ENCODE measurements around the gene C1QA. TPM values are rescaled to one million over a fixed set of nuclear protein-coding genes. Genes with fewer than 3 reads are reported as not detected.

Gene C1QA
- polyA plus RNA-seq, 2 of the 4 experiments (the other 2 are of a cell fraction): not detected

DNA sequence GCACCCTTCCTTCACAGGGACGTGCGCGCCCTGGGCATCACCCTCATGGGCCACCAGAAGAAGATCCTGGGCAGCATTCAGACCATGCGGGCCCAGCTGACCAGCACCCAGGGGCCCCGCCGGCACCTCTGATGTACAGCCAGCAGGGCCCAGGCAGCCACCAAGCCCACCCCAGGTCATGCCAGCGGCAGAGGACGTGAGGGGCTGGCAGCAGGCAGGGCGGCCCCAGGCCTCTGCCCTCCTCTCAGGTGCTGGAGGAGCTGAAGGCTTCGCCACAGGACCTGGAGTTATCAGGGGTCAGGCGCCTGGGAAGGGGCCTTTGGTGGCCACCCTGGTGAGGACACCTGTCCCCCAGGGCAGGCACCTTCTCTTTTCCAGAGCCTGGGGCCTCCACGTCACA, 34.8 kb upstream of the C1QA start (continued):
- TF ChIP-seq, protein P1, sequence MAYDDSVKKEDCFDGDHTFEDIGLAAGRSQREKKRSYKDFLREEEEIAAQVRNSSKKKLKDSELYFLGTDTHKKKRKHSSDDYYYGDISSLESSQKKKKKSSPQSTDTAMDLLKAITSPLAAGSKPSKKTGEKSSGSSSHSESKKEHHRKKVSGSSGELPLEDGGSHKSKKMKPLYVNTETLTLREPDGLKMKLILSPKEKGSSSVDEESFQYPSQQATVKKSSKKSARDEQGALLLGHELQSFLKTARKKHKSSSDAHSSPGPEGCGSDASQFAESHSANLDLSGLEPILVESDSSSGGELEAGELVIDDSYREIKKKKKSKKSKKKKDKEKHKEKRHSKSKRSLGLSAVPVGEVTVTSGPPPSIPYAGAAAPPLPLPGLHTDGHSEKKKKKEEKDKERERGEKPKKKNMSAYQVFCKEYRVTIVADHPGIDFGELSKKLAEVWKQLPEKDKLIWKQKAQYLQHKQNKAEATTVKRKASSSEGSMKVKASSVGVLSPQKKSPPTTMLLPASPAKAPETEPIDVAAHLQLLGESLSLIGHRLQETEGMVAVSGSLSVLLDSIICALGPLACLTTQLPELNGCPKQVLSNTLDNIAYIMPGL (CRISPR knock-in tag; IDR thresholded peaks at IDR 0.05; ENCODE audit: borderline replicate concordance): no peak
- TF ChIP-seq CBX8 (IDR thresholded peaks at IDR 0.05) (no peak), HEYL (CRISPR knock-in tag; IDR thresholded peaks at IDR 0.05) (no peak)
- TF ChIP-seq, protein P2, sequence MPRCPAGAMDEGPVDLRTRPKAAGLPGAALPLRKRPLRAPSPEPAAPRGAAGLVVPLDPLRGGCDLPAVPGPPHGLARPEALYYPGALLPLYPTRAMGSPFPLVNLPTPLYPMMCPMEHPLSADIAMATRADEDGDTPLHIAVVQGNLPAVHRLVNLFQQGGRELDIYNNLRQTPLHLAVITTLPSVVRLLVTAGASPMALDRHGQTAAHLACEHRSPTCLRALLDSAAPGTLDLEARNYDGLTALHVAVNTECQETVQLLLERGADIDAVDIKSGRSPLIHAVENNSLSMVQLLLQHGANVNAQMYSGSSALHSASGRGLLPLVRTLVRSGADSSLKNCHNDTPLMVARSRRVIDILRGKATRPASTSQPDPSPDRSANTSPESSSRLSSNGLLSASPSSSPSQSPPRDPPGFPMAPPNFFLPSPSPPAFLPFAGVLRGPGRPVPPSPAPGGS (IDR thresholded peaks at IDR 0.05): no peak

DNA sequence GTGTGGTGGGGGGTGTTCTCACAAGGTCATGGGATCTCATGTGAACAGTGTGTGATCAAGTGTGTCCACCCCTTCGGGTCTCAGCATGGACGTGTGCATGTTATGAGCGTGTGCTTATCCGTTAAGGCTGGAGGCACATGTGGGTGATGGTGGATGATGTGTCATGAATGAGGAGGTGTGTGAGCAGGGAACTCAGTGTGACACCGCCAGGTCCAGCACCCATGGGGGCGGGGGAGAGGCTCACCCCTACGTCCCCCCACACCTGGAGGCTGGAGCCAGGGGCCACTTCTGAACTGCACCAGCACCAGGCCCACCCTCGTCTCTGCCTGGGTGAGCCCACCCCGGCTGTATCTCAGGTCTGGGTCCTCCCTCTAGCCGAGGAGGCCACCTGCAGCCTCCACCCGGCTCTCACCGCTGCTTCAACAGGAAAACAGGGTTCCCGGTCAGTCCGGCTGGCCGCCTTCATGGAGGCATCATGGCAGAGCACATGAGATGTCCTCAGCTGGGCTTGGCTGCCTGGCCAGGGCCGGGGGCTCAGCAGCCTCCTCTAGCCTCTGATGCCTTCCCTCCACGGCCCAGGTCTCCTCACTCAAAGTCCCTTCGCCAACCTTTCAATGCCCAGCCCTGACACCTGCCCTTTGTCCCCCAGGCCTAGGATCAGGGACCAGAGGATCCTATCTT, 34.2 kb upstream of the C1QA start:
- TF ChIP-seq CBX2 (IDR thresholded peaks at IDR 0.05; ENCODE audit: borderline replicate concordance, low read depth) (no peak), FOSL2 (IDR thresholded peaks at IDR 0.05) (no peak), FOSL2 (CRISPR knock-in tag; IDR thresholded peaks at IDR 0.05) (no peak)
- ATAC-seq: no peak
- FAIRE-seq: no peak
- Histone ChIP-seq H3K4me3 (no peak overlapping the region), H3K27ac (no peak overlapping the region), H3K4me1 (no peaks in the 10 kb centered on the region), H3K9me3 (no peaks in the 10 kb centered on the region), H3K4me2 (no peak overlapping the region)
- WGBS (ENCODE audit: missing lambda C conversion rate): 63% methylated on average over 15 of the region's 18 CpGs
- ChIA-PET POLR2A (no interaction called here), CTCF (no interaction called here)
- DNase-seq (ENCODE audit: low read depth in 1 of 2, low spot score in 1 of 2): no peak

DNA sequence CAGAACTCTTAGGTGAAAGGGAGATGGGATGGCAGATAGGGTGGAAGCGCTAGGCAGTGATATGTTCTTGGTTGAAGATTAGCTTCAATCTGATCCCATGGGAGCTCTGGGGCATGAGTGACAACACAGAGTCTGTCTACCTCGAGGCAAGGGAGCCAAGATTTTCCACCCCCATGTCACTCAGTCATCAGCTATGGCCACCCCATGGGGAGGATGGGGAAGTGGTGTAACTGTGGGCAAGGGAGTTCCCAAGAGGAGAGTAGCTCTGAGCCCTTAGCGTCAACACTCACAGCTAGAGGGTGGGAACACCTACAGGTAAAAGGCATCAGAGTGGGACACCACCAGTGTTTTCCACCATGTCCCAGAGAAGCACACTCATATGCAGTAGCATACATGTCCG, 30.3 kb upstream of the C1QA start:
- H3K9me3 ChIP-seq: no peaks in the 10 kb centered on the region
- POLR2A ChIA-PET: no interaction called here
- FAIRE-seq (no peak), ATAC-seq (no peak), DNase-seq (ENCODE audit: low read depth in 1 of 2, low spot score in 1 of 2) (no peak)
- TF ChIP-seq POLR2AphosphoS2 (conservative IDR thresholded peaks at IDR 0.05; ENCODE audit: low read length) (no peak), BHLHE40 (IDR thresholded peaks at IDR 0.05; ENCODE audit: low read depth, low read length) (no peak)
- no peaks in the 10 kb centered on the region for H3K4me1 ChIP-seq
- H3K4me2 ChIP-seq: no peak overlapping the region
- no peak overlapping the region for H3K27ac ChIP-seq
- WGBS (ENCODE audit: missing lambda C conversion rate): 49% methylated on average over 4 of the region's 4 CpGs
- no peak overlapping the region for H3K4me3 ChIP-seq
- CTCF ChIA-PET: interaction anchor here (1.1 to 1.3 kb wide), 2 partner anchors 11 to 501 kb away, joined by 3 read pairs; no protein-coding TSS in a partner anchor

DNA sequence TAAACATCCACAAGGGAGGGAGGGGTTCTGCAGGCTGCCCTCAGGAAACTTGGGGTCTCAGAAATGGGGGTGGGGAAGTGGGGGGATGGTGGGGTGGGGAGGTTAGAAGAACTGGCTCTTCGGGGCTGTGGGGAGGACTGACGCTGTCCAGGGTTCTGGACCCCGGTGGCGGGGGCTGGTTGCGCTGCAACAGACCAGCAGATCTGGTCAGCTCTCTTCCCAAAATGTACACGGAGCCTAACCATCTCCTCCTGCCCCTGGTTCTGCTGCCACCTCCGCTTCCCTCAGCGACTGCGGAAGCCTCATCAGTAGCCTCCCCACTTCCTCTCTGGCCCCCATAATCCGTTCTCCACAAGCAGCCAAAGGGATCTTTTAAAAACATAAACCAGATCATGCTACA, 29.3 kb upstream of the C1QA start:
- no peak for ATAC-seq
- POLR2A ChIA-PET: no interaction called here
- Histone ChIP-seq H3K4me3 (no peak overlapping the region), H3K9me3 (no peaks in the 10 kb centered on the region), H3K4me1 (no peaks in the 10 kb centered on the region), H3K27ac (no peak overlapping the region), H3K4me2 (no peak overlapping the region)
- no peak for DNase-seq (ENCODE audit: low read depth in 1 of 2, low spot score in 1 of 2)
- no peak for TF ChIP-seq TFCP2L1 (CRISPR knock-in tag; IDR thresholded peaks at IDR 0.05)
- TF ChIP-seq, protein P3, sequence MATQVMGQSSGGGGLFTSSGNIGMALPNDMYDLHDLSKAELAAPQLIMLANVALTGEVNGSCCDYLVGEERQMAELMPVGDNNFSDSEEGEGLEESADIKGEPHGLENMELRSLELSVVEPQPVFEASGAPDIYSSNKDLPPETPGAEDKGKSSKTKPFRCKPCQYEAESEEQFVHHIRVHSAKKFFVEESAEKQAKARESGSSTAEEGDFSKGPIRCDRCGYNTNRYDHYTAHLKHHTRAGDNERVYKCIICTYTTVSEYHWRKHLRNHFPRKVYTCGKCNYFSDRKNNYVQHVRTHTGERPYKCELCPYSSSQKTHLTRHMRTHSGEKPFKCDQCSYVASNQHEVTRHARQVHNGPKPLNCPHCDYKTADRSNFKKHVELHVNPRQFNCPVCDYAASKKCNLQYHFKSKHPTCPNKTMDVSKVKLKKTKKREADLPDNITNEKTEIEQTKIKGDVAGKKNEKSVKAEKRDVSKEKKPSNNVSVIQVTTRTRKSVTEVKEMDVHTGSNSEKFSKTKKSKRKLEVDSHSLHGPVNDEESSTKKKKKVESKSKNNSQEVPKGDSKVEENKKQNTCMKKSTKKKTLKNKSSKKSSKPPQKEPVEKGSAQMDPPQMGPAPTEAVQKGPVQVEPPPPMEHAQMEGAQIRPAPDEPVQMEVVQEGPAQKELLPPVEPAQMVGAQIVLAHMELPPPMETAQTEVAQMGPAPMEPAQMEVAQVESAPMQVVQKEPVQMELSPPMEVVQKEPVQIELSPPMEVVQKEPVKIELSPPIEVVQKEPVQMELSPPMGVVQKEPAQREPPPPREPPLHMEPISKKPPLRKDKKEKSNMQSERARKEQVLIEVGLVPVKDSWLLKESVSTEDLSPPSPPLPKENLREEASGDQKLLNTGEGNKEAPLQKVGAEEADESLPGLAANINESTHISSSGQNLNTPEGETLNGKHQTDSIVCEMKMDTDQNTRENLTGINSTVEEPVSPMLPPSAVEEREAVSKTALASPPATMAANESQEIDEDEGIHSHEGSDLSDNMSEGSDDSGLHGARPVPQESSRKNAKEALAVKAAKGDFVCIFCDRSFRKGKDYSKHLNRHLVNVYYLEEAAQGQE (IDR thresholded peaks at IDR 0.05): peak; percentile 67
- 20% methylated on average over 9 of the region's 10 CpGs for WGBS (ENCODE audit: missing lambda C conversion rate)
- FAIRE-seq: no peak
- CTCF ChIA-PET: interaction anchor here (1.3 kb wide), 1 partner anchor 10 kb away, joined by 3 read pairs; no protein-coding TSS in a partner anchor
